ENCODE measurements around the gene GNPAT.
"Not testable (repeated sequence)": the region's sequence is repeated elsewhere in the genome, so short reads cannot be mapped to it uniquely, and the experiment has no call there.

Gene GNPAT

GRCh38 chr1:231240883-231241735 lies at the start of gene GNPAT:
TSS of gene GNPAT (plus strand) at chr1:231241212. CDS start at chr1:231241379, 167 bp downstream.
- peak in 1 of 2 experiments; percentile 22 for DNase-seq

GRCh38 chr1:231192620-231193163 lies 48.3 kb upstream of the GNPAT start:
- DNase-seq = peak; percentile 96 to 99

GRCh38 chr1:231193710-231194340 lies 47.2 kb upstream of the GNPAT start:
- DNase-seq = no peak

- no peak for DNase-seq
These were observed 46.6 kb upstream of the GNPAT start for GRCh38 chr1:231194476-231194842.

- DNase-seq = no peak
These were observed 46.0 kb upstream of the GNPAT start for GRCh38 chr1:231194843-231195516.

- no peak for DNase-seq
These were observed 44.7 kb upstream of the GNPAT start for GRCh38 chr1:231196307-231196706.

GRCh38 chr1:231196728-231197127 lies 44.3 kb upstream of the GNPAT start:
- no peak for DNase-seq

GRCh38 chr1:231199868-231200267 lies 41.1 kb upstream of the GNPAT start:
- DNase-seq = no peak

- DNase-seq = no peak
These were observed 40.5 kb upstream of the GNPAT start for GRCh38 chr1:231200388-231201031.

- DNase-seq = no peak
These were observed 39.5 kb upstream of the GNPAT start for GRCh38 chr1:231201375-231201978.

GRCh38 chr1:231201979-231202633 lies 38.9 kb upstream of the GNPAT start:
- no peak for DNase-seq

GRCh38 chr1:231203259-231204057 lies 37.6 kb upstream of the GNPAT start:
- DNase-seq = no peak

GRCh38 chr1:231206856-231207255 lies 34.2 kb upstream of the GNPAT start:
- no peak for DNase-seq

GRCh38 chr1:231207437-231207836 lies 33.6 kb upstream of the GNPAT start:
- no peak for DNase-seq

- no peak for DNase-seq
These were observed 32.0 kb upstream of the GNPAT start for GRCh38 chr1:231208980-231209379.

- DNase-seq = no peak
These were observed 31.5 kb upstream of the GNPAT start for GRCh38 chr1:231209531-231209930.

- no peak for DNase-seq
These were observed 30.9 kb upstream of the GNPAT start for GRCh38 chr1:231210126-231210525.

GRCh38 chr1:231211005-231211857 lies 29.8 kb upstream of the GNPAT start:
- peak in 1 of 2 experiments; percentile 45 for DNase-seq

GRCh38 chr1:231212301-231212700 lies 28.7 kb upstream of the GNPAT start:
- not testable (repeated sequence) for DNase-seq
